ENCODE measurements around the gene SPSB4.

Gene SPSB4

DNA sequence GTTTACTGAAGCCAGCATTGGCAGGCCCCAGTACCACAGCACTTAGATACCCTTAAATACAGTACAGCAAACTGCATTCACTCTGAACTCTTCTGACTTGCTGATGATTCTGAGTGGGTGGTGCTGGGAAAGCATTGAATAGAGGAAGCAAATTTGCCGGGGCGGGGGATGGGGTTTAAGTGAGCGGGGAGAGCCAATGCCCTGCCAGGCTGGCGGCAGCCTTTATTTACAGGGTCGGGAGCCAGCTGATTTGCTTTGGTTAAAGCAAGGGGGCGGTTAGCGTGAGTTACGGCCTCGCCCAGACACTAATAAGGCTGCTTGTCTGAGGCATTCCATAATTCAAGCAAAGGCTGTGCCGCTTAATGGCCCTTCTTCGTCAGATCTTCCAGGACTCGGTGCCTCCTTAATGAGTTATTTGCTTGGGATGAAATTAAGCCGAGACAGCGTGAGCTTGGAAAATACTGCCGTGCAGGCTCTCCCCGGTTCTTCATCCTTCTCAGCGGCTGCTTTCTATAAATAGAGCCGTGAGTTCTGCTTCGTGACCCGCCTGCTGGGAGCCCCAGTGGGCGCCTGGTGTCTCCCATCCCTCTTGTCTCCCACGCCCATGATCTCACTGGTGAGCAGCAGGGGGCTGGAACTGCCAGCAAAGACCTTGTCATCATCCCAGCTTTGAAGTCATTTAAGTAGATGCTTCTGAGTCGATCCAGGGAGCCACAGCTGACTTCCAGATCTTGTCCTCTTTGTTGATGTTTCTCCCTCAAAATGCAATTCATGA lies 25.8 kb downstream of the SPSB4 start:
- peak; percentile 12 for DNase-seq

DNA sequence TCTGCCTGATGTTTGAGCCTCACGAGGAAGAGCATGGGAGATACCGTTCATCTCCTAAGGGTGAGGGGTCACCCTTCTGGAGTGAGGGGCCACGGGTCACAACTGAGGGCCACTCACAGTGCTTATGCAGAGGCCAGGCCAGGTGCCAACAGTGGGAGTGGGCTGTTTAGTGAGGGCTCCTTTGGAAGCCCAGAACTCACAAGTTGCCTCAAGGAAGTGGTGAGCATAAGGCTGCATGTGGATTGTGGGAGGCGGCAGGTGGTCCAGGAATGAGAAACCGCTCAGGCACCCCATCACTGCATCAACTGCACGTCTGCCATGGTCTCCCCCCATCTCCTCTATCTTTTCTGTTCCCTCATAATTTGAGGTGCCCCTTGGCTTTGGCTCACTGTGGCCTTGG lies 26.5 kb downstream of the SPSB4 start:
- no peak for DNase-seq

DNA sequence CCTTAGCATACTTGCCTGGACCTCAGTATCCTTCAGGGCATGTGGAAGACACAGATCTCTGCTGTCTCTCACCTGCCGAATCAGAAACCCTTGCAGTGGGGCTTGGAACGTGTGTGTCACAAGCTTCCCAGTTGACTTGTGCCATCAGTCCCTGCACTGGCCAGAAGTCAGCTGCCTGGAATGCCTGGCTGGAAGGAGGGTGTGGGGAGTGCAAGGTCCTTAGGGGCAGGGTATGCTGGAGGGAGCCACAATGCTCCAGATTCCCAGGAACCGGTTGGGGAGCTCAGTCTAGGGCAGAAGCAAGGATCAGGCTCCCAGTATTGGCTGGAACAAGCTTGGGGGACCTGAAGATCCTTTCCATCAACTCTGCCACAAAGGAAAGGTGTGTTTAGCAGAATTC lies 27.1 kb downstream of the SPSB4 start:
- DNase-seq: no peak

DNA sequence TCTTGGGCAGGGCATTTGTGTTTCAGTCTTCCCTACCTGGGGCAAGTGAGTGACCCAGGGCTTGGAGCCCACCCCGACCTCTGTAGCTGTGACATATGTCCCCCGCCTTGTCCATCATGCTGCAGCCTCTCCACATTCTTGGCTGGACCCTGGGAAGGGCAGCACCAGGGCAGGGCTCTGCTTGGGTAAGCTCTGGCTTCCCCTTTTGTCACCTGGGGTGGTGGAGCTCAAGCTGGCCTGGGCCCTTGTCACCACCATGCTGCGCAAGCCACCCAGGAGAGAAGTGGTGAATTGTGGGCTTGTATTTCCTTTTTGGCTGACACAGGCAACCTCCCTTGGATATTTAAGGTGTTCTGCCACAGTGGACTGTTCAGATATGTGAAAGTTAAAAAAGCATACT lies 29.3 kb downstream of the SPSB4 start:
- no peak for DNase-seq

DNA sequence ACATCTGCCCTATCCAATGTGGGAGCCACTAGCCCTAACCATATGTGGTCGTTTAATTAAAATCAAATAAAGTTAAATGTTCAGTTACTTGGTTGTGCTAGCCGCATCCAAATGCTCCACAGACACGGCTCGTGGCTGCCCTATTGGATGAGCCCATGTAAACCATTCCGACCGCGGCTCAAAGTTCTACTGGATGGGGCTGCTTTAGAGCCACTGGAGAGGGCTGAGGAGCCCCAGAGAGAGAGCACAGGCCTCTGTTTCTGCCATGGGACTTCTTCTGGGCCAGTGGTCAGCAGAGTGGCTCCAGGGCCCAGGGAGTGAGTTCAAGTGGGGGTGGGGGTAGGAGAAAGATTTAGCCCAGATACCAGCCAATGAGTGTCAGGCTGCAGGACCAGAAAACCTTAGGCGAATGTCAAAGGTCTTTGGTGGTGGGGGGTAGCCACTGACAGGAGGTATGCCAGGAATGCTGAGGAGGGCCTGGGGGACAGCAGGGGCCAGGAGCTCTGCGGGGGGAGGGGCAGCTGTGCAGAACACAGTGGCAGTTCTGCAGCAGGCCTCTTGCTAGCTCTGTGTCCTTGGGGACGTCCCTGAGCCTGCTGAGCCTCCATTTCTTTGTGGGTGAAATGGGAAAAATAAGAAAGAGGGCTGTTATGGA lies 30.1 kb downstream of the SPSB4 start:
- no peak for DNase-seq

DNA sequence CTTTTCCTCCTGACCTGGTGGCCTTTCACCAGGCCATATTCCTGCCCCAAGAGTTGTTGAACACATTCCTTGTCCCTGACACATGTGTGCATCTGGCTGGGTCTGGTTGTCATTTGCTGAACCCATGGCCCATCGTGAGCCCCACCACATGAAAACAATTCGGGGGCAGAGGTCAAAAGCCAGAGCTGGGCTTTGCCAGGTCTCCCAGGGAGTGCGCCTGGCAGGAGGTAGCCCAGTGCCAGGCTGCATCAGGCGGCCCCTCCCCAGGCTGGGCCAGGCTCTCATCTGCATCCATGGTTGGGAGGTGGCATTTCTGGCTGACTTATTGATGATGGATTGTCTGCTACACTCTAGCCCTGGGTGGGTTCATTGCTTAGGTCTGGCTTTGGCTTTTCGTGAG lies 30.9 kb downstream of the SPSB4 start:
- no peak for DNase-seq

DNA sequence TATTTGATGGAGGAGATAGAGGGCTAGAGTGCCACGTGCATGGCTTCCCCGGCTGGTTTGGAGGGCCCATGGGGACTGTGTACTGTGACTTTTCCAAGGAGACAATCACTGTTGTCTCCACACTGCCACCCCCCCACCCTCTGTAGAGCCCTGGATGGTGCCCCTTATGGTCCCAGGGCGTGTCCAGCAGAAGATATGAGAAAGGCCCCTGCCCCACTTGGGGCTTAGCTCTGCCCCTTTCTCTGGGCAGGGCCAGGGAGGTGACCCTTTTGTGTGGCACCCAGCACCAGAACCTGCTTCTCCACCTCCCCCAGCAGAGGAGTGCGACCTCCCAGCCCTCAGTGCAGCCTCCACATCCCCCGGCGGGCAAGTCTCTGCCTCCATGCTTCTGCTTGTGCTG lies 32.1 kb downstream of the SPSB4 start:
- DNase-seq: no peak

DNA sequence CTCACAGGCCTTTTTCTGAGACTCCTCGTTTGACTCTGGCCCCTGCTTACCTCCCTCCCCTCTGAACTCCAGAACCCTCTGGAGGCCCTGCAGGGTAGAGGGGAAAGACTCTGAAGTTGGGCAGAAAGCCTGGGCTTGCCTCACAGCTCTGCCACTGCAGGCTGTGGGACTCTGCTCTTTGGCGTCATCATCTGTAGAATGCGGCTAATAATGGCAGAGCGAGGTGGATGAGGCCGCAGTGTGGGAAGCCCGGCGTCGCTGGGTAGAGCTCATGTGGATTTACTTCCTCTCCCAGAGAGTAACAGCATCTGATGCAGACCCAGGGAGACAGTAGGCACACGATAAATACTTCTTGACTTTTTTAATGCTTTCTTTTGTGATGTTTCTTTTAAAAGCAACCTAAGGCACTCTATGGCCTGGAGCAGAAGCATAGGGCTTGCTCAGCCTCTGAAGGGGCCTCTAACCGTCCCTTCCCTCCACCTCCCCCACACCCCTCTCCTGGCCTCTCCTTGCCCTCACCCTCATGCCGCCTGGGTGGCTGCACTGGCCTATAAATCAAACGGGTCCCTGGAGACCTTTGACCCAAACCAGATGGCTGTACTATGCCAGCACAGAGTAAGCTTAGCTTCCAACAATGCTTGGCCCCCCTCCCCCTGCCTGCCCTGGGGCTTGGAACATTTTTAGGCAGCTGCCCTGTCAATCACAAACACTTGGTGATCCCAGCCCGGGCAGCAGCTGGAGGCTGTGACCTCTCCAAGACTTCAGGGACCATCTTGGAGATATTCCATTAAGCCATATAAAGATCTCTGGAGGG lies 32.9 kb downstream of the SPSB4 start:
- no peak for DNase-seq

DNA sequence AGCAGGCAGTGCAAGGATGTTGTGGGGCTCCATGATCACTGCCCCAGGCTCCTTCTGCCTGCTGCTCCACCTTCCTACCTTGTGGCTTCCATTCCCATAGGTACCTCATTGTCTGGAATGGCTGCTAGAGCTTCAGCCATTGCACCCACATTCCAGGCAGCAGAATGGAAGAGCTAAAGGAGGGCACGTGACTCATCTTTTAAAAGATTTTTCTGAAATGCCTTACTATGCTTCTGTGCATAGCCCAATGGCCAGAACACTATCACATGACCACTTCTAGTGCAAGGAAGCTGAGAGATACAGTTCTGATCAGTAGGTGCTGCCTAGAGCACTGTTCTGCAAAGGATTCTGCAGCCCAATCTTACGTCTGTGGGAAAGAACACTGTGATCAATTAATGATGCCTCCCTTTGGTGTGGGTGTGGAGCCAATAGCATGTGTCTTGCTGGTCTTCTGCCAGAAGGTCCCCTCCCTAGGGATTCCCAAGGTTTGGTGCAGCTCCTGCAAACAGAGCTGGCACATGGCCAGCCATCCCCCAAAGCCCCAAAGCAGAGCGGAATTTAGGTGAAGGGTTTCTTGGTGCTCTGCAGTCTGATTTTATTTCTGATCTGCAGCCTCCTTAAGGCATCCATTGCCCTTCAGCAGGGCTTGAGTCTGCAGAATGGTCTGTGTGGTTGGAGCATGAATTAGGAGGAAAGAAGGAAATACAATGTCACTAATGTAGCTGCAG lies 34.4 kb downstream of the SPSB4 start:
- DNase-seq: no peak

DNA sequence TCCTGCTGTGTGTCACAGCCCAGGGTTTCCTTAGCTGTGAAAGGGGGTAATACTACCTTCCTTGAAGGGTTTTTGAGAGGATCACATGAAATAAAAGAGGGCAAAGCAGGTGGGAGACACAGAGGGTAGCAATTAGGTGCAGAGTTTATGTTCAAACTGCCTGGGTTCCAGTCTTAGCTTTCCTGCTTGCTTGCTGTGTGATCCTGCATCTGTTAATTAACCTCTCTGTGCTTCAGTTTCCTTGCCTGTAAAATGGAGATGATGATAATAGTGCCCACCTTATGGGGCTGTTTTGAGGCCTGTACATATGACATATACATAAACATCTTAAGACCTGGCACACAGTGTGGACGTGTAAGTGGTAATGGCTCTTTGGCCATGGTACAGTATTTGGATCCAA lies 35.0 kb downstream of the SPSB4 start:
- no peak for DNase-seq

DNA sequence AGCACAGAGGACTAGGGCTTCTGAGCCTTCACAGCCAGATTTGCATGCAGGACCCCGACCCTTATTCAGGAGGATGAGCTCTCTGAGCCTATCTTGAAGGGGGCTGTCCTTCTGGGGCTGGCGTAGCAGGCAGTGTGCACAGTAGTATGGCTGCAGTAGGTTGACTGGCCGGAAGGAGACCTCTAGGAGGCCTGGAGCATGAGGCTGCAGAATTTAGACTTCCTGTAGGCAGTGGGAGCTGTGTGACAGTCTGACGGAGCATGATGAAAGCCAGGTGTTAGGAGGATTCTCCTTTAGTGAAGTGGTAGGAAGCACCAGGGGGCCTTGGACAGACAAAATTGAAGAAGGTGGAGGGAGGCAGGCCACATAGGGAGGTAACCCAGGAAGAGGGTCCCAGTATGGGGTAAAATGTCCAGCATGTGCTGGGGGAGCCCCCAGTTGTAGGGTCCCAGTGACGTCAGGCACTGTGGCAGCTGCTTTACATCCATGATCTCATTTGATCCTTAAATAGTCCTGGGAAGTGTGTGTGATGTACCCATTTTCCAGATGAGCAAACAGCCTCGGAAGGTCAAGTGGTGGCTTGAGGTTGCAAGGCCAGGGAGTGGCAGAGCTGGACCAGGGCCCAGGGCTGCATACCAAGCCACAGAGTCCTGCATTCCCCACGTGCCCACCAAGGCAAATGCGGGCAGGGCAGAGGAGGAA lies 36.1 kb downstream of the SPSB4 start:
- no peak for DNase-seq

DNA sequence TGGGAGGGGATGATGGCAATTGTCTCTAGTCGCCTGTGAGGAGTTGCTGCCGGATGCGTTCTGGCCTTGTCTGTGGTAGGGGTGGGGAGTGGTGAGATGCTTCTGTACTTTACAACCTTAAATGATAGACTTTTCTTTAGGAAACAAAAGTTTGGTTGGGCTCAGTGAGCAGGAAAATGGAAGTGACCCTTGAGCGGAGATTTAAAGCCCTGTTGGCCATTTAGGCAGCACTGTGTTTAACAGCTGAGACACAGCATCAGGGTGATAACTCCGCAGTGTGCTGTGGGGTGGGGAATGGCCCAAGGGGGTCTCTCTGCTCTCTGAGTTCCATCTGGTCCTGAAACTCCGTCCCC lies 36.6 kb downstream of the SPSB4 start:
- DNase-seq: no peak

DNA sequence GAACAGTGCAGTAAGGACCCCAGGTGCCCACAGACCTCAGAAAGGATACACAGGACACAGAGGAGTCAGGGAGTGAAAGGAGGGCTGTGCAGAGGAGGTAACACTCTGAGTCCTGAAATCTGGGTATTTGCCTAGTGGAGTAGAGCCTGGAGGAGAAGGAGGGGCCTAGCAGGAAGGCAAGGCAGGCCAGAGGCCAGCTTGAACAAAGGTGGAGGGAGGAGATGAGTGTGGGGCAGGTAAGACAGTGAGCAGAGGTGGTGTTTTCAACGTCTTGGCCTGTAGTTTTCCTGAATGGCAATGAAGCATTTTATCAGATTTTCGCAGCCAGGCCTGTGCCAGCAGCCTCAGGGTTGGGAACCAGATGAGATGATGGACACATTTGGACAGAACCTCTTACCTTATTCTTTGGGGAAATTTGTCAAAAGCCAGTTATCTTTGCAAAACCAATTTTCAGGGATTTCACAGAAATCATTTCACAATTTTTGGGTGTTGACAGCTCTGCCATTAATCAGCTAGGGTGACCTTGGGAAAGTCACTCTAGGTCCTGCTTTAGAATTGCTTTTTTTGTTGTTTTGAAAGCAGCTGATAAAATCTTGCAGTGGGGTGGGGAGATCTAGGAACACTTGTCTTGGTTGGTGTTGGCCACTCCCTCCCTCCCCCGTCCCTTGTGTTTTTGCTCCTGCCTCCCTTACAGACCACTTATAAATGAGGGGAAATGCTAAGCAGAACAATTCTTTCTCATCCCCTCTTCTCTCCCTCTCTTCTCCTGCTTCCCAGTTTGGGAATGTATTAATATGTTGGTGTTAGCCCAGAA lies 38.4 kb downstream of the SPSB4 start:
- no peak for DNase-seq

DNA sequence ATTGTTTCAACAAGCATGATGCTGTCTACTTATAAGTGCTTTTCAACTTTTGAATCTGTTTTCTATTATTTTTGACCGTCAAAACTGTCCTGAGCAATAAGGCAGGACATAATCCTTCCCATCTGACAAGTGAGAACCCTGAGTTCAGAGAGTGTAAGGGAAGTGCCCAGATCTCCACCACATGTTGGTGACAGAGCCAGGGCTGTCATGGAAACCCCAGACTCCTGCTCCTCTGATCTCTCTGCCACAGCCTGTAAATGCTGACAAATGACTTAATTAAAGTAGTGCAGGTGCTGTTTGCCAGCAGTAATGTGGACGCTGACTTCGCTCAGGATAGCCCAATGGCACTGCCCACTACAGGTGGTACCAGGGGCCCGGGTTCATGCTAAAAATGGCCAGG lies 40.3 kb downstream of the SPSB4 start:
- no peak for DNase-seq

DNA sequence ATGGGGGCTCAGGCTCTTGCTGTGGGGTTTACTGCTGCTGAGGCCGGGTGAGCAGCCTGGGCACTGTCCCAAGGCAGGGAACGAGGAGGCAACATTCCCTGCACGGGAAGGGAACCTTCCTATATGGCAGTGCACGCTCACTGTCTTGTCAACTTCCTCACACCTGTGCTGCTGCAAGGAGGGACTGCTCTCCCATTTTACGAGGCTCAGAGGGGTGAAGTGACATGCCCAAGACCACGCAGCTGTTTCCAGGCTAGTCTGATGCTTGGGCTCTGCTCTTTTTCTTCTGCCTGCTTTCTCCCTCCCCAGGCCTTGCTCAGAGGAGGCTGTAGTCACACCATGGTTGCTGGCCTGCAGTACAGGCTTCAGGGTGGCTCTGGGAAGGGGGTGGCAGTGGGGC lies 41.5 kb downstream of the SPSB4 start:
- no peak for DNase-seq

DNA sequence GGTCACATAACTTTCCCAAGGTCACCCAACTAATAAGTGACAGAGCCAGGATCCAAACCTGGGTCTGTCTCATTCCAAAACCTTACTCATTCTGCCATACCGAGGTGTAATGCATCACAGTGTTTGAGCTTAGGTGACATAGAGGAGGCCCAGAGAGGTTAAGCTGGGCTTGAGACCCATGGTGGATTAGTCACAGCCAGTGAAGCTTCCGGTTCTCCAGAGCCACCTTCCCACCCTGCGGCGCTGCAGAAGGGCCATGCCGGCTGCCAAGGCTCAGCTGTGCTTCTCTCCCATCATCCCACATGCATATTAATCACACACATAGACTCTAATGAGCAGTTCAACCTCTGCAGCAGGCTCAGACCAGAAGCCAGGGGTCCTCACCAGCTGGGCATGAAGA lies 42.2 kb downstream of the SPSB4 start:
- DNase-seq: no peak

DNA sequence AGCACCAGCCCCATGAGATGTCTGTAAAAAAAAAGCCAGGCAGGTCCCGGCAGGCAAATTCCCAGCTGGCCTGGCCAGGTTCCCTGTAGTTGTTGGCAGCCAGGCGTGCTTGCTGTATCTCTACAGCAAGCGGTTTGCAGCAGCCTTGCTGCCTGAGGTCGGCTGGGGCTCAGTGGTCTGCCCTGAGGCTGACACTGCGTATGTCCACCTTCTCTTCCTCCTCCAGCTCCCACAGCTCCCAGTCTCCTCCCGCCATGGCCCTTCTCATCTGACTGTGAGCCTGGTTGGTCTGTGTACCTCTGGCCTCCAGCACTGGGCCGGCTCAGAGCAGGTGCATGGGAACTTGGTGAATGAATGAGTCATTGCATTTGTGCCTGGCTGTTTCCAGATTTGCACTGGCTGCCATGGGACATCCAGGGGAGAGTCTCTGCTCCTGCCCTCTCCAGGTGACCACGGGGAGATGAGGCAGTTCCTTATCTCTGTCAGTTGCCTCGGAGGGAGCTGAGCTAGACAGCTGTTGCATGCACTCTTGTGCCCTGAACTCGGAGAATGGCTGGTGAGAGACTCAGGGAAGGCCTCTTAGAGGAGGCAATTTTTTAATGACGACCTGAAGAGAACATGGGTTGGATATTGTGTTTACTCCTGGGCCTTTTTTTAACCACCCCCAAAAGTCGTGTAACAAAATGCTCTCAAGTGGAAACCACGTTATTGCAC lies 43.0 kb downstream of the SPSB4 start:
- no peak for DNase-seq

DNA sequence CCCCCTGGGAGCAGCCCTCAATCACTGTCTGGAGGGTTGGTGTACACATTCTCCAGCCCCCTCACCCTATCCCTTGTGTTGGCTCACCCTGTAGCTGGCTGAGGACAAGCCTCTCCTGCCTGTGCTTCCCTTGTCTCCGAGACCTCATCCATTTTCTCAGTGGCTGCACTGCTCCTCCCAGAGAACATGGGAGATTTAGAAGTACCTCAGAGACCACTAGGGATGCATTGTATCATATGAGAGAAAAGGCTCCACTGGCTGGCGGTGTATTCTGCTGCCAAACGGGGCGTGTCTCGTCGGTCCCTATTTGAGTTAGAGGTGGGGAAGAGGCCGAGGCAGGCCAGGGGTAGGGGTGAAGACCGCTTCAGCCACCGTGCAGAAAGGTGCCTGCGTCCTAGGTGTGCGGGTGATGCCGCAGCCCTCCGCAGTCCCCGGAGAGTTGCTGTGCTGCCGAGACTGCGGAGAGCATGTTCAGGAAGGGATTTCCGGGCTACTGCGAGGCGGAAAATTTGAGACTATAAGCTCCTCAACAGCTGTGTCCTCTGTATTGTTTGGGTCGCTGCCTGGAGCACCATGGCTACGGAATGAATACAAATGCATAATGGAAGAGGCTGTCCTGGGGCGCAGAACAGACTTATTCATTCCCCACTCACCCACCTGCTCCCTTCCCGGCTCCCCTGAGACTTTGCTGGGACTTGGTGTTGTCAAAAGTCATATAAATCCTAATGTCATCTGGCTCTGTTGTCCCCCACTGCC lies 43.8 kb downstream of the SPSB4 start:
- no peak for DNase-seq

DNA sequence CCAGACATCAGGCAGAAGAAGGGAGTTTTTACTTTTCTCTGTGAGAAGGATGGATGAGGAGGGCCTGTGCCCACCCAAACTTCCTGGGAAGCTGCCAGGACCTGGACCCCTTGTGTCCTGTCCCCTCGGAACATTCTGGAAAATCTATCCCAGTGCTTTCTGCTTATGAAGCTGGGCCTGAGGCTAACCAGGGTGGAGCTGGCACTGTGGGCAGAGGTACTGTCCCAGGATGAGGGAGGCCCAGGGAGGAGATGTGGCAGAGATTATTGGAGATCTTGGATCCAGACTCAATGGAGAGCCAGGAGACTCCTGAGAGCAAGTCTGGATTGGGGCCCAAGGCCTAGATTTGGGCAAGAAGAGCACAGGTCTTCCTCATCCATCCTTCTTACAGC lies 44.4 kb downstream of the SPSB4 start:
- DNase-seq: no peak

DNA sequence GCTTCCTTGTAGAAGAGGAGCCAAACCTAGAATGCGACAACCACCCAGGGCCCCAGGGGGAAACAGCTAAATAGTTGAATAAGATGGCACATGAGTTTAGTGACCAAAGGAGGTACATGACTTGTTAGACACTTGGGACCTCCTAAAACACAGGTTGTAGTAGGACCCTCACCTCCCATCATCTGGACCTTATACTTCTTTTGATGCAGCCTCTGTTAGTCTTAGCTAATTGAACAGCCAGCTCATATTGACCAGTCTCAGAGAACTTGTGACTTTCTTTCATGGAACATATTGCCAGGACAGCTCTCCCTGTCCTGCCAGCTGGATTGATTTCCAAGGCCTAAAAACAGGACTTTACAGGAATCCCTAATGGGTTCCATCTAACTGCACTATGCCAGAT lies 45.0 kb downstream of the SPSB4 start:
- DNase-seq: no peak

All from stimulated activated CD4-positive, alpha-beta T cell treated with anti-CD3 and anti-CD28 coated beads, Interleukin-4, amount 100 ng/mL, for 1 hour (primary cell).